ENCODE data around the gene LKAAEAR1.

Gene LKAAEAR1

GRCh38 chr20:64079273-64080012 lies 4.8 kb downstream of the LKAAEAR1 start, which contains the start of gene RGS19:
Gene RGS19 (minus strand): TSS chr20:64079518. CDS start chr20:64076886, 2,632 bp downstream.
- H3K27me3 ChIP-seq (ENCODE audit: low read depth, low read length), result peaks cover 9% of the 10 kb centered on the region
- no peaks in the 10 kb centered on the region for H3K9me3 ChIP-seq (ENCODE audit: insufficient read depth, low read length)
- no peak for TF ChIP-seq EZH2phosphoT487 (IDR thresholded peaks at IDR 0.05; ENCODE audit: low read depth)
- TF ChIP-seq CTCF (IDR thresholded peaks at IDR 0.05; ENCODE audit: low read depth, low read length), result no peak
- peaks cover 34% of the 10 kb centered on the region for H3K4me1 ChIP-seq (ENCODE audit: low read length)
- H3K4me3 ChIP-seq (ENCODE audit: low read length), result peak within 1 kb of the TSS; percentile 95
- 0 out of 2 replicates have a peak within 1 kb of the TSS, but pooled peaks have one; percentile 33 for H2AFZ ChIP-seq (ENCODE audit: low read depth, low read length)
- H4K20me1 ChIP-seq (ENCODE audit: insufficient read depth, low read length), result no peaks in the 10 kb centered on the region
- peaks cover 9% of the 10 kb centered on the region for H3K36me3 ChIP-seq (replicated peaks; ENCODE audit: low read depth, low read length)
- peak within 1 kb of the TSS; percentile 99 for H3K4me2 ChIP-seq (ENCODE audit: low read length)
- H3K79me2 ChIP-seq (ENCODE audit: low read length), result peaks cover 34% of the 10 kb centered on the region
- peak within 1 kb of the TSS; percentile 91 for H3K27ac ChIP-seq (ENCODE audit: low read length)
- H3K9ac ChIP-seq (ENCODE audit: low read length), result peak within 1 kb of the TSS; percentile 98

- Histone ChIP-seq H3K4me1 (ENCODE audit: low read length) (peaks cover 34% of the 10 kb centered on the region), H4K20me1 (ENCODE audit: insufficient read depth, low read length) (no peaks in the 10 kb centered on the region)
- TF ChIP-seq CTCF (IDR thresholded peaks at IDR 0.05; ENCODE audit: low read depth, low read length) (no peak), EZH2phosphoT487 (IDR thresholded peaks at IDR 0.05; ENCODE audit: low read depth) (no peak)
Measured at GRCh38 chr20:64078934-64079272, 5.3 kb downstream of the LKAAEAR1 start.

GRCh38 chr20:64077876-64078551 lies 6.2 kb downstream of the LKAAEAR1 start:
- peak overlapping the region; percentile 91 for H3K27ac ChIP-seq (ENCODE audit: low read length)
- H4K20me1 ChIP-seq (ENCODE audit: insufficient read depth, low read length), result no peaks in the 10 kb centered on the region
- H3K36me3 ChIP-seq (replicated peaks; ENCODE audit: low read depth, low read length), result peaks cover 15% of the 10 kb centered on the region
- peak overlapping the region; percentile 91 for H3K4me3 ChIP-seq (ENCODE audit: low read length)
- H3K4me1 ChIP-seq (ENCODE audit: low read length), result peaks cover 33% of the 10 kb centered on the region
- peak overlapping the region; percentile 99 for H3K4me2 ChIP-seq (ENCODE audit: low read length)
- H3K9ac ChIP-seq (ENCODE audit: low read length), result peak overlapping the region; percentile 98
- TF ChIP-seq EZH2phosphoT487 (IDR thresholded peaks at IDR 0.05; ENCODE audit: low read depth), result no peak
- no peak for TF ChIP-seq CTCF (IDR thresholded peaks at IDR 0.05; ENCODE audit: low read depth, low read length)
- no peak overlapping the region for H2AFZ ChIP-seq (ENCODE audit: low read depth, low read length)
- peaks cover 34% of the 10 kb centered on the region for H3K79me2 ChIP-seq (ENCODE audit: low read length)
- H3K9me3 ChIP-seq (ENCODE audit: insufficient read depth, low read length), result no peaks in the 10 kb centered on the region
- 0 out of 2 replicates have a peak, but pooled peaks cover 3% of the 10 kb centered on the region for H3K27me3 ChIP-seq (ENCODE audit: low read depth, low read length)

More at GRCh38 chr20:64078934-64079272, 5.3 kb downstream of the LKAAEAR1 start:
- Histone ChIP-seq H3K4me2 (ENCODE audit: low read length) (peak overlapping the region; percentile 99), H3K27ac (ENCODE audit: low read length) (peak overlapping the region; percentile 91), H2AFZ (ENCODE audit: low read depth, low read length) (no peak overlapping the region), H3K79me2 (ENCODE audit: low read length) (peaks cover 34% of the 10 kb centered on the region), H3K27me3 (ENCODE audit: low read depth, low read length) (0 out of 2 replicates have a peak, but pooled peaks cover 4% of the 10 kb centered on the region), H3K9ac (ENCODE audit: low read length) (peak overlapping the region; percentile 98), H3K4me3 (ENCODE audit: low read length) (peak overlapping the region; percentile 91), H3K9me3 (ENCODE audit: insufficient read depth, low read length) (no peaks in the 10 kb centered on the region), H3K36me3 (replicated peaks; ENCODE audit: low read depth, low read length) (peaks cover 9% of the 10 kb centered on the region)

- no peaks in the 10 kb centered on the region for H4K20me1 ChIP-seq (ENCODE audit: insufficient read depth, low read length)
- no peak overlapping the region for H2AFZ ChIP-seq (ENCODE audit: low read depth, low read length)
- peak overlapping the region; percentile 99 for H3K4me2 ChIP-seq (ENCODE audit: low read length)
- peaks cover 15% of the 10 kb centered on the region for H3K36me3 ChIP-seq (replicated peaks; ENCODE audit: low read depth, low read length)
- H3K4me1 ChIP-seq (ENCODE audit: low read length), result peaks cover 30% of the 10 kb centered on the region
- H3K9me3 ChIP-seq (ENCODE audit: insufficient read depth, low read length), result no peaks in the 10 kb centered on the region
- H3K4me3 ChIP-seq (ENCODE audit: low read length), result peak overlapping the region; percentile 91
- peak overlapping the region; percentile 91 for H3K27ac ChIP-seq (ENCODE audit: low read length)
- peak overlapping the region; percentile 98 for H3K9ac ChIP-seq (ENCODE audit: low read length)
- TF ChIP-seq CTCF (IDR thresholded peaks at IDR 0.05; ENCODE audit: low read depth, low read length), result no peak
- TF ChIP-seq EZH2phosphoT487 (IDR thresholded peaks at IDR 0.05; ENCODE audit: low read depth), result no peak
- H3K27me3 ChIP-seq (ENCODE audit: low read depth, low read length), result no peaks in the 10 kb centered on the region
- peaks cover 34% of the 10 kb centered on the region for H3K79me2 ChIP-seq (ENCODE audit: low read length)
Measured at GRCh38 chr20:64077541-64077875, 6.7 kb downstream of the LKAAEAR1 start.

Data from OCI-LY3 (cell line).